ENCODE measurements around the gene CBLN4. TPM values are rescaled to one million over a fixed set of nuclear protein-coding genes. Genes with fewer than 3 reads are reported as not detected.

The CBLN4 gene
- total and polyA plus RNA-seq, 9 of the 15 experiments (the other 6 are each of a cell fraction or from before 2014, with no cell fraction given) = not detected

DNA sequence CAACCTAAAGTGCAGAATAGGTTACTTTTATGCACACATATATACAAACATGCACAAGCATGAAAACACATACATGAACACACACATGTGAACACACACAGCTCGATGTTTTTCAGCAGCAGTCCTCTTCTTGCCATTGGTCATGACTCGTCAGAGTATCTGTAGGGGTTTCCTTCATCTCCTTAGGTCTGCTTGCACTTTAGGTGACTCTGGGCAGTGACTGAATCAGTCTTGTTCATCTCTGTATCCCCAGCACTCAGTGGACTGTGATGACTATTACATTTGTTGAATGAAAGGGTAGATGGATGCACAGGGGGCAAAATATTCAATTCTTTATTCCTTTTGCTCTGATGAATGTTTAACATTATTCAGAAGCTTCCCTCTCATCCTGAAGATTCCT is 26.8 kb downstream of the CBLN4 start:
- Histone ChIP-seq H4K20me1 (replicated peaks; ENCODE audit: control insufficient read depth, insufficient read depth, low read length) (no peaks in the 10 kb centered on the region), H3K79me2 (ENCODE audit: control insufficient read depth, insufficient read depth, low read length) (no peaks in the 10 kb centered on the region), H3K4me1 (replicated peaks in 1 of 2; ENCODE audit: control insufficient read depth in 2 of 2, insufficient read depth in 2 of 2, low read length in 2 of 2) (no peaks in the 10 kb centered on the region), H2AFZ (ENCODE audit: low read depth, low read length) (no peak overlapping the region), H3K4me3 (no peak overlapping the region), H3K4me2 (ENCODE audit: insufficient read depth, low read length) (no peak overlapping the region), H3K9me1 (ENCODE audit: control insufficient read depth, insufficient read depth, low read length) (no peaks in the 10 kb centered on the region), H3K9me3 (replicated peaks; ENCODE audit: control insufficient read depth, insufficient read depth, low read depth, low read length) (no peaks in the 10 kb centered on the region; the same call in 1 of the 2 replicates), H3K9ac (ENCODE audit: insufficient read depth in 1 of 2, low read depth in 2 of 2, low read length in 2 of 2) (no peak overlapping the region), H3K36me3 (ENCODE audit: control insufficient read depth, insufficient read depth, low read length) (no peaks in the 10 kb centered on the region), H3K27me3 (ENCODE audit: control insufficient read depth in 2 of 2, insufficient read depth in 2 of 2, low read length in 2 of 2) (no peaks in the 10 kb centered on the region), H3K27ac (ENCODE audit: extremely low read depth, low read depth, low read length) (no peak overlapping the region)
- ChIA-PET POLR2A (no interaction called here), CTCF (ENCODE audit: low intra/inter-chr PET ratio) (no interaction called here)
- in situ Hi-C loops (cut with MboI) = no loop called here
- 0% methylated on average over 2 of the region's 2 CpGs for WGBS (ENCODE audit: insufficient coverage, low coverage, missing lambda C conversion rate)
- no peak for TF ChIP-seq RBM39 (optimal IDR thresholded peaks at IDR 0.05; ENCODE audit: low read depth, low read length)
- TF ChIP-seq ILK (tag; IDR thresholded peaks at IDR 0.05; ENCODE audit: borderline replicate concordance, low read depth) = no peak
- no peak for TF ChIP-seq ZNF408 (CRISPR knock-in tag; IDR thresholded peaks at IDR 0.05; ENCODE audit: low read depth)
- TF ChIP-seq BRD9 (IDR thresholded peaks at IDR 0.05; ENCODE audit: low read depth, partially characterized antibody) = no peak
- TF ChIP-seq ZNF583 (CRISPR knock-in tag; IDR thresholded peaks at IDR 0.05) = no peak
- no peak for TF ChIP-seq ZNF217 (CRISPR knock-in tag; IDR thresholded peaks at IDR 0.05)
- no peak for TF ChIP-seq JUNB (CRISPR knock-in tag; conservative IDR thresholded peaks at IDR 0.05)
- TF ChIP-seq, protein P1, sequence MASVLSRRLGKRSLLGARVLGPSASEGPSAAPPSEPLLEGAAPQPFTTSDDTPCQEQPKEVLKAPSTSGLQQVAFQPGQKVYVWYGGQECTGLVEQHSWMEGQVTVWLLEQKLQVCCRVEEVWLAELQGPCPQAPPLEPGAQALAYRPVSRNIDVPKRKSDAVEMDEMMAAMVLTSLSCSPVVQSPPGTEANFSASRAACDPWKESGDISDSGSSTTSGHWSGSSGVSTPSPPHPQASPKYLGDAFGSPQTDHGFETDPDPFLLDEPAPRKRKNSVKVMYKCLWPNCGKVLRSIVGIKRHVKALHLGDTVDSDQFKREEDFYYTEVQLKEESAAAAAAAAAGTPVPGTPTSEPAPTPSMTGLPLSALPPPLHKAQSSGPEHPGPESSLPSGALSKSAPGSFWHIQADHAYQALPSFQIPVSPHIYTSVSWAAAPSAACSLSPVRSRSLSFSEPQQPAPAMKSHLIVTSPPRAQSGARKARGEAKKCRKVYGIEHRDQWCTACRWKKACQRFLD (CRISPR knock-in tag; IDR thresholded peaks at IDR 0.05) = no peak
- BruUV-seq (replicated peaks) = no TSS peak
- no peak for DNase-seq (ENCODE audit: extremely low read depth in 1 of 4, low spot score in 3 of 4)
- no peak for ATAC-seq
- no peak for FAIRE-seq
- intact Hi-C loops (cut with micrococcal nuclease) = no loop called here

Data from K562 (cell line).